NCI-H345 treated with DMSO at 0.1 percent for 48 hours (cell line): ENCODE results near the gene DNAH8.

Experiments used
- DNase-seq: peaks from one replicate; lab custom pipeline; 2025; ENCODE audit not compliant: unreplicated experiment; lab: John Stamatoyannopoulos, UW

The DNAH8 gene

DNA sequence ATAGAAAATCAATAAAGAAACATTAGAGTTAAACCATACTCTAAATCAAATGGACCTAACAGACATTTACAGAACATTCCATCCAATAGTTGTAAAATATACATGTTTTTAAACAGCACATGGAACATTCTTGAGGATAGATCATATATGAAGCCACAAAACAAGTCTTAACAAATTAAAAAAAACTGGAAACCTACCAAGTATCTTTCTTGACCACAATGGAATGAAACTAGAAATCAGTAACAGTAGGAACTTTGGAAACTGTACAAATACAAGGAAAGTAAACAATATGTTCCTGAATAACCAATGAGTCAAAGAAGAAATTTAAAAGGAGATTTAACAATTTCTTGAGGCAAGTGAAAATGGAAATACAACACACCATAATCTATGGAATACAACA lies 242.3 kb downstream of the DNAH8 start:
- no peak for DNase-seq

DNA sequence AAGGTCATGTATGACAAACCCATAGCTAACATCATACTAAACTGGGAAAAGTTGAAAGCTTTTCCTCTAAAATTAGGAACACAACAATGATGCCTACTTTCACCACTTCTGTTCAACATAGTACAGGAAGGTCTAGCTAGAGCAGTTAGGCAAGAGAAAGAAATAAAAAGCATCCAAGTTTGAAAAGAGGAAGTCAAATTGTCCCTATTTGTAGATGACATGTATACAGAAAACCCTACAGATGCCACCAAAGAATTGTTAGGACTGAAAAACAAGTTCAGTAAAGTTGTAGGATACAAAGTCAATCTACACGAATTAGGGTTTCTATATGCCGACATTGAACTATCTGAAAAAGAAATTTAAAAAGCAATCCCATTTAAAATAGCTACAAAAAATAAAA lies 244.0 kb downstream of the DNAH8 start:
- no peak for DNase-seq

DNA sequence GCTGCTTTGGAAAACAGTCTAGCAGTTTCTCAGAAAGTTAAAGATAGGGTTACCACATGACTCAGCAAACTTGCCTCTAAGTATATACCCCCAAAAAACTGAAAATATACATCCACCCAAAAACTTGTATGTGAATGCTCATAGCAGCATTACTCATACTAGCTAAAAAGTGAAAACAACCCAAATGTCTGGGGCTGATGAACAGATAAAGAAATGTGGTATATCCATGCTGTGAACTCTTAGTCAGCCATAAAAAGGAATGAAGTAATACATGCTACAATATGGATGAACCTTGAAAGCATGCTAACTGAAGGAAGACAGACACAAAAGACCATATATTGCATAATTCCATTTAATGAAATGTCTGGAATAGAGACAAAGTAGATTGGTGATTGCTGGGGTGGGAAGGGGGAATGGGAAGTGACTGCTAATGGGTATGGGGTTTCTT lies 253.6 kb downstream of the DNAH8 start:
- no peak for DNase-seq

- DNase-seq = peak; percentile 9
Observed at GRCh38 chr6:38973178-38974057, 258.3 kb downstream of the DNAH8 start.

GRCh38 chr6:38974389-38975151 lies 259.5 kb downstream of the DNAH8 start:
- no peak for DNase-seq

DNA sequence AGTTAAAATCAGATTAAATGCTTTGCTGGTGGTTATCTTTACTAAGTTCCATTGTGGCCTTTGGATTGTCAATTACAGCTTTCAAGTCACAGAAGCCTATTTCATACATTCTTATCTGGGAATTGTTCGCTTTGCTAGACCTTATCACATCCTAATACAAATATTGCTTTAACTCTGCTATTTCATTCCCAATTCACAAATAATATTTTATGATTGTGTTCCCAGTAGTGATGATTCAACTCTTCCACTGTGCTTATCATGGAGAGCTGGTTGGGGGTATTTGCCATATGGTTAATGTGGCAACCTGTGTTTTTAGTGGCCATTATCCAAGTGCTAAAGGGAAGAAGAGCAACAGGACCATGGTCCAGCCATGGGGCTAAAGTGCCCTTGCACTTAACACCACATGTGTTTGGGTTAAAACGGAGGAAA lies 260.5 kb downstream of the DNAH8 start:
- no peak for DNase-seq

- DNase-seq = no peak
Observed at GRCh38 chr6:38976051-38976450, 260.9 kb downstream of the DNAH8 start.

- no peak for DNase-seq
Observed at GRCh38 chr6:38976801-38977500, 261.8 kb downstream of the DNAH8 start.

DNA sequence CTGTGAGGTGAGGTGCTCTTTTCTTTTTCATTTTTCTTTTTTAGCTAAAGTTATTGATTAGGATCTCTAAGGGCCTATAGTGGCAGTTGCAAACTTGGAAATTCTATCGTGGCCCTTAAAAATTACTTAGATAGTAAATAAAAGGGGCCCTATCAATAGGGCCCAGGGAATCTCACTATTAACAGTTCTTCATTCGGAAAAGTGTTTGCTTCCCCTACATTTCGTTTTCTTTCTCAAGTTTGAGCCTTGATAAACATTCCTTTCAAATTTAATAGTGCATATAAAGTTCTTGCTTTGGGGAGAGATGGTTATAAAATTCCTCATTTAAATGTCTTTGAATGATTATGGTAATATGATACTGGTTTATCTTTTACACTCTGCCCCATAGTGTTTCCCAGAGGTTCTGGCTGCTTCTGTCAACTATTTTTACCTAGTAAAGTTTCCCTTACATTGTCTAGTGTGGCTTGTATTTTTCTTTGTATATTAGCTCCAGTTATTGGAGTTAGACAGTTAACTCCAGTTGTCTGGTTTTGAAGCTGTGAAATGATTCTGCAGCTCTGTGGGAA lies 263.1 kb downstream of the DNAH8 start:
- DNase-seq = no peak

DNA sequence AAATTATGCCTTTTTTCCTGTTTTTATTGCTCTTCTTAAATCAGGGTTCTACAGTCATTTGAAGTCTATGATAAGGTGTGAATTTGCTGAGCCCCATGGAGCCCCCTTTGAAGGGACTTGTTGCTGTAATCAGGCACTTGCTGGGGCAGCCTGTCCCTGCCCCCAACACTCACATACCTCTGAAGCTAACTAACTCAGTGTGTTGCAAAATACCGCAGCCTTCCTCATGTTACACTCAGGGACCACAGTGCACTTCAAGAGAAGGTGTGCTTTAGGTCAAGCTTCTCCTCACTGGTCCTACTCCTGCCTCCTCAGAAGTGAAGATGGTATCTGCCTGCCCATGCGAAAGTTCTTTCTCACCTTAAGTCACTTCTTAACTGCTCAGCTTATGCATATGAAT lies 267.4 kb downstream of the DNAH8 start:
- no peak for DNase-seq

DNA sequence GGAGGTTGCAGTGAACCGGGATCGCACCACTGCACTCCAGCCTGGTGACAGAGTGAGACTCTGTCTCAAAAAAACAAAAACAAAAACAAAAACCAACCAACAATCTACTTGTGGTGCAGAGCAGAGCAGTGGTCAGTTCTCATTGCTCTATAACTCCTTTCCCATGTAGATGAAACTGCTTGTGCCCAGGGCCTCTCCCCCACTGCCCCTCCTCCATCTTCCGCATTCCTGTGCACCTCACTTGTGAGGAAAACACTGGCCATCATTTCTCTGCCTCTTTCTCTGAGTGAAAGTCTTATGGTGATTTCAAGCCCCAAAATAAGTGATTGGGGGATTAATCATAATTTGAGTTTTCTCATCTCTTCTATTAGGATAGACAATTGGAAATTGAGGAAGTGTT lies 269.6 kb downstream of the DNAH8 start:
- DNase-seq = no peak

DNA sequence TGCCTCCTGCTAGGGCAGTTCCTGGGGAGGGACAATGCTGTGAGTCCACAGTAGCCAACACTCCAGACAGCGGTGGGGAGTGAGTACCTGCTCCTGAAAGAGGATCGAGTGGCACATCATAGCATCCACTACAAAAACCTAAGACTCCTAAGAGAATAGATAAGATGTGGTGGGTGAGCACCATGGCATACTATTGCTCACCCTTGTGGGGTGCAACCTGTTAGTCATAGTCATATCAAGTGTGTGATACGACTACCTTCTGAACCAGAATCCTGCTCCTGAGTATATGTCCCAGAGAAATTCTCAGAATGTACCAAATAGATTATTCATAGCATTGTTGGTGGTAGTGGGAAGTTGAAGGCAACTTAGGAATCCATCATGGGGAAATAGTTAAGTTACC lies 270.7 kb downstream of the DNAH8 start:
- no peak for DNase-seq

GRCh38 chr6:38987503-38987902 lies 272.4 kb downstream of the DNAH8 start:
- DNase-seq = no peak

- no peak for DNase-seq
Observed at GRCh38 chr6:38988736-38989449, 273.8 kb downstream of the DNAH8 start.

DNA sequence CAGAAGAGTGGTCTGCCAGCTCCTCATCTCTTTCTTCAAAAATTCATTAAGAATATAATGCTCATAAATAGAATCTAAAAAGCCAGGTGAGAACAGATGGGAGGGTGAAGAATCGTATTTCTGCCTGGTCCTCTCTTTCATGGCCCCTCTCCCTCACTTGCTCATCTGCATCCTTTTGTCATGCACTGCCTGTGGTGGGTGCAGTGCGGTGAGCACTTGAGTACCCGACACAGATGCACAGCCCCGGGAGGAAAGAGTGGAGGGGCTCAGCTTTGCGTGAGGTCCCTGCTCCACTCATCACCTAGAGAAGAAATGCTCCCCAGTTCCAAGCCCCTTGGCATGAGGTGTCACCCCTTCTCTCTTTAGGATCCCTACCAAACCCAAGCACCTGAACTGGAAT lies 275.4 kb downstream of the DNAH8 start:
- no peak for DNase-seq

- no peak for DNase-seq
Observed at GRCh38 chr6:38996676-38997075, 281.6 kb downstream of the DNAH8 start.

DNA sequence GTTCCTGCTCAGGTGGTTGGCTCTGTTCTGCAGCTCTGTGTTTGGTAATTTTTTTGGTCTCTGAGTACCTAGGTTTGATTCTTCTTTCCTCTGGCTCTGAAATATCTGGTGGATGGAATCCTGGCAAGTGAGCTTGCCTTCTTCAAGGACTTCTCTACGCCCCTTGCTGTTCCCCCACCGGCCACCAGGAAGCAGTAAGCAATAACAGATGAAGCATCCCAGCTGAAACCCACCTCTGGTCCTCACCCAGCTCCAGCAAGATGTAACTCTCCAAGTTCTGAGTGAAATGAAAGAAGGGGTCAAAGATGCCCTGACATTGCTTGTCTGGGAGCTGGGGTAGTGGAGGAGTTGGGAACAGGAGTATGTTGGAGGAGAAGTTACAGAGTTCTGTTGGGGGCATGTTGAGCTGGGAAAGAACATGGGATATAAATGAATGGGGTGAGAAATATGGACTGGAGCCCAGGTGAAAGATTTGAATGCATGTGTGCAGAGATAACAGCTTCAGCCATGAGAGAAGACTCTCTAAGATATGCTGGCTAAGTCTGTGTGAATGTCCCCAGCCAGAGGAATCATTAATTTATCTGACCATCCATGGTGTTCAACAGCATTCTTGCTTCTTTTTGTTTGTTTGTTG lies 282.1 kb downstream of the DNAH8 start:
- no peak for DNase-seq

GRCh38 chr6:39003072-39003471 lies 288.0 kb downstream of the DNAH8 start:
- no peak for DNase-seq

DNA sequence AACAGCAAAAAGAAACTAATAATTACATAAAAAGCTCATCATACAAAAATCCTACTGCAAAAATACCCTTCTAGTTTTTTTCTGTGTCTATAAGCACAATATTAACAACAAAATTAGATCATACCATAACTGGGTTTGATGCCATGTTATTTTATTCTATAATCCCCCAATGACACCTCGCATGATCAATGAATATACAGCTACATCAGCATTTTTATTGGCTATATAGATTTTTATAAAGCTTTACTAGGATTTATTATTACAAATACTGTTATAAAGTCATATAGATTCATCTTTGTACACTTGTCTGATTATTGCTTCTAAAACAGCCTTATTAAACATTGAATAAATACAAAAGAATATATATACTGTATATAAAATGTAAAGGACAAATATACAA lies 288.4 kb downstream of the DNAH8 start:
- DNase-seq = no peak

GRCh38 chr6:39004801-39005200 lies 289.7 kb downstream of the DNAH8 start:
- DNase-seq = no peak
